T1000 (cell line): ENCODE data around the gene MAPKAP1.

Experiments
- DNase-seq: peaks from one replicate; lab custom pipeline; 2025; ENCODE audit warnings: mixed read lengths; lab: John Stamatoyannopoulos, UW

MAPKAP1 gene

DNA sequence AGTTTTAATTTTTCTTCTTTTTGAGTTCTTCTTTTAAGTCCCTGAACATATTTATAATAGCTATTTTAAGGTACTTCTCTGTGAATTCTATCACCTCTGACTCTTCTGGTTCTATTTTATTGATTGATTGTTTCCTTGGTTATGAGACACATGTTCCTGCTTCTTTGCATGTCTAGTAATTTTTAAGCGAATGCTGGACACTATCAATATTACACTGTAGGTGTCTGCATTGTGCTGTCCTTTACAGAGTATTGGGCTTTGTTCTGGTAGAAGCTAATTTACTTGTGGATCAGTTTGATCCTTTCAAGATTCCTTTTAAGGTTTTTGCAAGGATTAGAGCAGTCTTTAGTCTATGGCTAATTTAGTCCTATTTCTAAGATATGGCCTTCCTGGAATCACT is 249.7 kb downstream of the MAPKAP1 start:
- DNase-seq: no peak

GRCh38 chr9:125455876-125456275 is 251.1 kb downstream of the MAPKAP1 start:
- no peak for DNase-seq

GRCh38 chr9:125455132-125455531 is 251.9 kb downstream of the MAPKAP1 start:
- no peak for DNase-seq

DNA sequence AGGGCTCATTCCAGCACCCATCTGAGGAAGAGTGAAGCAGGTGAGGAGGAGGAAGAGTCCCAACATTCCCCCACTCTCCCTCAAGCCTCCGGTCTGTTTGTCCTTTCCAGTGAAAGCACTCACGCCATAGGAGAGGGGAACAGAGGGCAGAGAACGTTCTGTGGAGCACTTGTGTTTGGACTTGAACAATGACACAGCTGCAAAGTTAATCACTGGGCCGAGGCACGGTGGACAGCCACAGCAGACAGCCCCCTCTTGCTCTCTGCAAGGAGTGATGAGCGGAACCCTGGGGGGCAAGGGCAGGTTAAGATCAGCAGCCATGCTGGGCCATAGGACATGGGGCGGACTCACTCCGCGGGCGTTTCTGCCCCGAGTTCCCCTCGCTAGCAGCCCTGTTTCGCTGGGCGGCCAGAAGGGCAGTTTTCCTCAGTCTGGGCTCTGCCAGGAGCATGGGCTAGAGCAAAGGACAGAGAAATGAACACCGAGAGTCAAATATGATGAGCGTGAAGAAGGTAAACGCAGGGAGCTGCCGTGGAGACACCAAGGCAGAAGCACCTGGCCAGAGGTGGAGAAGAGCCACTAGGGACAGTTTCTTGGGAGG is 259.7 kb downstream of the MAPKAP1 start:
- no peak for DNase-seq

GRCh38 chr9:125446561-125447094 is 260.4 kb downstream of the MAPKAP1 start:
- no peak for DNase-seq

DNA sequence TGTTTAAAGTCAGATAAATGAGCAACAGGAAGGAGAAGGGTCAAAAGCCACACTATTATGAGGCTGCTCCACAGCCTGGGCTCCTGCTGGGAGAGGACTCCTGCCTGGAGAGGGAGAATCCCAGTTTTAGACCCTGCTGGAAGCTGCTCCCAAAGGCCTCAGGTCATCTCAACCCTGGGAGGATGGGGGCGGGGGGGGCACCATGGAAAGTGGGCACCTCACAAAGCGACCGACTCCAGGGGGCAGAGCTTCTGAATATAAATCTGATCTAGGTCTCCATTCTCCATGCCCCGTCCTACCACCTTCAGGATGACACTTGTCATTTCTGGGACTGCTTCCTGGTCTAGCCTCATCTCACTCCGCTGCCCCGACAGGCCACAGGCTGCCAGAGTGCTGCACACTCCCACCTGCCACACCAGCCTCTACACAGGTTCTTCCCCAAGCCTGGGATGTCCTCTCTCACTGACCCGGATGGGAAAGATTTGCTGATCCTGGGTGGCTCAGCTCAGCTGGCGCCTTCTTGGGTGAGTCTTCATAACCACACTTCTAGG is 262.0 kb downstream of the MAPKAP1 start:
- no peak for DNase-seq

DNA sequence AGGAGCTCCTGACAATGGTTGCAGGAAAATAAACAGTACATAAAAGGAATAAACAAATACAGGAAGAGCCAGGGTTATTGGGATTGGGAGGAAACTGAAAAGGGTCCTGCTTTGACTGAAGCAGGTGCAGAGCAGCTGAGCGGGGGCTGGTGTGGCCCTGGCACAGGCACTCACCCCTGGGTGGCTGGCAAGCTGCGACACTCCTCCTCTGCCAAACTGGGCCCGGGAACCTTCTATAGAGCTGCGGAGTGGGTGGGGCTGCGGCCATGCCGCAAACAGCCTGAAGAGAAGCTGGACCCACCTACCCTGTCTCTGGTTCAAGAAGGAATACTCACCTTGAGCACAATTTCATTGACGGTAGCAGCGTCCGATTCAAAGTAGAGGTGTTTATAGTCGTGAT is 262.8 kb downstream of the MAPKAP1 start:
- DNase-seq: no peak

- DNase-seq: no peak
Observed at GRCh38 chr9:125443367-125443766, 263.6 kb downstream of the MAPKAP1 start.

DNA sequence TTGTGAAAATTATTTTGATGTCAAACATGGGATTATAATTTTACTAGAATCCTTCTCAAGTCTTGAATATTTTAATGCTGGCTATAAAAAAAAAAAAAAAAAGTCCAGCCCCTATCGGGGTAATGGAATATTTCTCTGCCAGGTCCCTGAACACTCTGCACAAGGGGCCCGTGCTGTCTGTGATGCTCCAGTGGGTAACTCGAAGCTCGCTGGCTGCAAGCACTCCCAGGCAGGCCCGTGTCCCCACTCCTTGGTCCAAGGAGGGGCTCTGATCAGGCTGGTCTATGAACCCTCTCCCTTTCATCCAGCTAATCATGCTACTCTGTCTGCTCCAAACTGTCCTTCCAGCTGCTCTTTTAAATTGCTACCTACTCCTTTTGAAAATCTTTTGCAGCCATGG is 264.6 kb downstream of the MAPKAP1 start:
- DNase-seq: no peak

GRCh38 chr9:125440411-125440810 is 266.6 kb downstream of the MAPKAP1 start:
- no peak for DNase-seq

GRCh38 chr9:125439434-125440272 is 267.4 kb downstream of the MAPKAP1 start:
- DNase-seq: no peak

- no peak for DNase-seq
Observed at GRCh38 chr9:125438506-125439433, 268.2 kb downstream of the MAPKAP1 start.

- DNase-seq: no peak
Observed at GRCh38 chr9:125437771-125438221, 269.2 kb downstream of the MAPKAP1 start.

- DNase-seq: no peak
Observed at GRCh38 chr9:125436613-125437443, 270.2 kb downstream of the MAPKAP1 start.

DNA sequence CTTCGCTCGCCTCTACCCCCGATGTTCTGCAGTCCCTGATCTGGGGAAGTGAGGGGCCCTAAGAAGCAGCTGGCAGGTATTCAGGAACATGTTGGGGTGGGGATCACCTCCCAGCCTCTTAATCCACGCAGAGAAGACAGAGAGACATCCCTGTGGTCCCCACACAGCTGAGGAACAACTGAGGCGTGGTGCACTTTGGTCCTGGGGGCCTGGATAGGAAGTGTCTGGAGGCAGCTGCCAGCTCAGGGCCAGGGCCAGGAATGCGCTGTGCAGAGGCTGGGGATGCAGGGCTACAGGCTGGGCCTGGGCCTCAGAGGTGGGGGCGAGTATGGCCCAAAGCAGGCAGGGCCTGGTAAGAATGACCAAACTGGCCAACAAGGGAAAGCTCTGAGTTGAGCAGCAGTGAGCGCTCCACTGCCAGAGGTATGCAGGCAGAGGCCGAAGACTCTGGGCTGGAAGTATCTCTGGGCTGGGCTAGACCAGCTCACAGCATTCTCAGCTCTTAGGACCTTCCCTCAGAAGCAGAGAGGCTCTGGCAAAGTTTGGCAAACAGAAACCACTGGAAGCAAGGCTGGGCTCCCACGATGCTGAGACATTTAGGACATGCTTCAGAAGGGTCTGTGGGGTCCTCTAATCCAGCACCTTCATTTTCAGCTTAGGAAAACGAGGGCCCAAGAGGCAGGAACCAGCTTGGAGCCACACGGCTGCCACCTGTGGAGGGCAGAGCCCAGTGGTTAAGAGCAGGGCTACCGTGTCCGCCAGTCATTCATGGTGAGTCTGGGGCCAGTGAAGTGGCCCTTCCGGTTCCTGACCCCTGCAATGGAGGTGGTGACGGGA is 271.0 kb downstream of the MAPKAP1 start:
- DNase-seq: no peak

DNA sequence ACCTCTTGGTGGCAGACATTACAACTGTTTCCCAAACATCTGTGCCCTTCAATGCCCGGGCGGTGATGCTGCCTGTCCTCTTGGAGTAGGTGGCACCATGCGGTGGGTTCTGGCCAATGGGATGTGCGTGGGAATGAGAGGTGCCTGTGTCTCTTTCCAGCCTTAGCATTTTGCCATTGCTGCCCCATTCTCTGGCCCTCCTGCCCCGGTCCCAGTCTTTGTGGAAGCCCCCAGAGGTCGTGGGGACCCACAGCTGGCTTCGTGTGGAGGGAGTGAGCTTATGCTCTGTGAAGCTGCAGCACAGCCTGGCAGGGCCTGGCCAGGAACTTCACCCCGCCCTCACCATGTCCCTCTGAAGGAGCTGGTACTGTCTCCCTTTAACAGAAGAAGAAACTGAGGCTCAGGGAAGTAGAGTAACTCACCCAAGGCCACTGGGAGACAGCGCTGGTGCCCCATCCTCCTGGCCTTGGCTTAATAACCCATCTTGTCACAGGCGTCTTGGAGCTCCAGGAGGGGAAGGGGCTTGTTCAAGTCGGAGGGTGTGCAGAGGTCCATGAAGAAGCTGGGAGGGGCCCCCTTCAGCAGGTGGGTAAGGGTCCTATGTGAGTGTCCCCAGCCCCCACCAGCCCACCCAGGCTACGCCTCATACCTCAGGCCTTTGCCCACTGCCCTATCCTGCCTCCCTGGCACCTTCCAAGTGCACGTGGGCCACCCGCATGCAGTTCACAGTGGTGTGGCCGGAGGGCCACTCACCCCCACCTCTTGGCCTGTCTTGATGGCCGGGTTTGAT is 271.8 kb downstream of the MAPKAP1 start:
- DNase-seq: no peak

DNA sequence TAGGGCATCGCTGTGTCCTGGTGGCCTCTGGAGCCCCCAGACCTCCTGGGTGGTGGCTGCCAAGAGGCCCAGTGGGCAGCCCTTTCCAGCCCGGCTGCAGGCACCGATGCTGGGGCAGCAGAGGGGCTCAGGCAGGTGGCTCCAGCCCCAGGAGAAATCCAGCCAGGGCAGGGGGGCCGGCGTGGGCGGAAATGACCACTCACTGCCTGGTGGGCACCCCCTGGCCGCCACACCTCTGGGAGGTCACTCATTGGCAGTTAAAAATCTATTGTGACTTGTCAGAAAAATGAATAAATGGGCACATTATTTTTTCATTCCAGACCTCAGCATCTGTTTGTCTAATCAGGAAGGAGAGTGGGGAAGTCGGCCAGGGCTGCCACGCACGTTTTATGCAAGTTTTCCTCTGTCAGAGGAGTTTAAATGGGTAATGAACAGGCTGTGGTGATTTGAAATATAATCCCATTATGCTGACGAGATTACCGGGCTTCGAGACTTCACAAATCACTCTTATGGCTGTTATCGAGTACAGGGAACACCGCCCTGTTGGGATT is 273.5 kb downstream of the MAPKAP1 start:
- no peak for DNase-seq

DNA sequence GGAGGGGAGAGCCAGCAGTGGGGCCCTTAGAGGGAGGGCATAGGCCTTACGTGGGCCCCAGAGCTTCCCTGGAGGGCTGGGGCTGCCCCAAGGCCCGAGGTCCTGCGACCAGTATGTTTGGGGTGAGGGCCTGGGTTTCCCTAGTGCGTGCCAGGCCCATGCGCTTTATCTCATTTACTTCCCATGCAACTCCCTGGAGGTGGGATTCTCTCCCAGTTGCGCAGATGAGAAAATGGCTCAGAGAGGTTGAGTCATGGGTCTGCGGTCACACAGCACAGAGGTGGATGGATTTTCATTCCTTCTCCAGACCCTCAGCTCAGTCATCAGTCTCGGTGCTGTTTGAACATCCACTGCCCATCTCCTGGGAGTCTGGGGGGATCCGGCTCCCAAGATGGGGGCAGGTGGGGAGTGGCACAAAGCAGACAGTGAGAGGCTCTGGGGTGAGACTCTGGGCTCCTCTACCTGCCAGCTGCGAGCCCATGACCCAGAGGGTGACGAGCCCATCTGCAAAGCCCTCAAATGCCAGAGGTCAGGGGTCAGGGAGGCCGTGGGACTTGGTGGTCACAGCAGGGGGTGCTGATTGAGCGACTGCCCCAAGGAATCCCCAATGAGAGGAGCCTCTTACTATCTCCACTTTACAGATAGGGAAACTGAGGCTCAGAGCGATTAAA is 274.2 kb downstream of the MAPKAP1 start:
- DNase-seq: no peak
